MM.1S (cell line): ENCODE results near the gene R3HDM4.

Experiments
- DNase-seq: peaks from one replicate; pipeline ENCODE4 v3.0.0-alpha.2; 2015
- H2AFZ ChIP-seq: fragments of 300-600 bp; sonication (generic); 2 replicates; pipeline ENCODE4 v1.6.0; 2016; ENCODE audit warnings: antibody characterized with exemption, low read length
- H3F3A ChIP-seq: fragments of 300-600 bp; sonication (generic); 2 replicates; pipeline ENCODE4 v1.6.1; 2016; ENCODE audit warnings: mild to moderate bottlenecking, antibody characterized with exemption, low read length, moderate library complexity, mixed read lengths; ENCODE audit not compliant: insufficient read depth
- H3K27ac ChIP-seq: fragments of 300-600 bp; sonication (generic); 2 replicates; pipeline ENCODE4 v1.5.1; 2016; ENCODE audit warnings: mild to moderate bottlenecking, low read length
- H3K27me3 ChIP-seq: fragments of 300-600 bp; sonication (generic); replicated peaks from 2 replicates; pipeline ENCODE4 v1.6.0; 2016; ENCODE audit warnings: low read length; ENCODE audit not compliant: insufficient read depth
- H3K36me3 ChIP-seq: fragments of 300-600 bp; sonication (generic); replicated peaks from 2 replicates; pipeline ENCODE4 v1.6.1; 2016; ENCODE audit warnings: mild to moderate bottlenecking, low read length, mixed read lengths; ENCODE audit not compliant: insufficient read depth
- H3K4me1 ChIP-seq: fragments of 300-600 bp; sonication (generic); 2 replicates; pipeline ENCODE4 v1.6.1; 2016; ENCODE audit warnings: low read length, mixed read lengths
- H3K4me2 ChIP-seq: fragments of 300-600 bp; sonication (generic); 2 replicates; pipeline ENCODE4 v1.6.0; 2016; ENCODE audit warnings: low read depth, low read length
- H3K4me3 ChIP-seq: fragments of 300-600 bp; sonication (generic); 2 replicates; pipeline ENCODE4 v1.5.1; 2016; ENCODE audit warnings: low read length, mixed read lengths
- H3K79me2 ChIP-seq: fragments of 300-600 bp; sonication (generic); 2 replicates; pipeline ENCODE4 v1.6.1; 2016; ENCODE audit warnings: mixed run types, low read length, mixed read lengths
- H3K9ac ChIP-seq: fragments of 300-600 bp; sonication (generic); 2 replicates; pipeline ENCODE4 v1.6.1; 2016; ENCODE audit warnings: low read length, mixed read lengths
- H3K9me2 ChIP-seq: fragments of 300-600 bp; sonication (generic); replicated peaks from 2 replicates; pipeline ENCODE4 v1.6.1; 2016; ENCODE audit warnings: mild to moderate bottlenecking, low read length, mixed read lengths; ENCODE audit not compliant: insufficient read depth
- H3K9me3 ChIP-seq: fragments of 300-600 bp; sonication (generic); replicated peaks from 2 replicates; pipeline ENCODE4 v1.6.1; 2016; ENCODE audit warnings: mild to moderate bottlenecking, low read length, mixed read lengths; ENCODE audit not compliant: insufficient read depth
- H4K20me1 ChIP-seq: fragments of 300-600 bp; sonication (generic); 2 replicates; pipeline ENCODE4 v1.6.1; 2016; ENCODE audit warnings: mild to moderate bottlenecking, low read length, moderate library complexity, mixed read lengths; ENCODE audit not compliant: insufficient read depth
- CTCF ChIP-seq: fragments of 300-600 bp; sonication (generic); IDR thresholded peaks from 2 replicates; pipeline ENCODE4 v1.5.1; 2016; ENCODE audit warnings: antibody characterized with exemption, low read length, mixed read lengths
- EZH2 ChIP-seq: fragments of 300-600 bp; sonication (generic); optimal IDR thresholded peaks from 2 replicates; pipeline ENCODE3; 2017; ENCODE audit warnings: low read depth, mild to moderate bottlenecking, antibody characterized with exemption, low read length, mixed read lengths
- EZH2phosphoT487 ChIP-seq: fragments of 300-600 bp; sonication (generic); IDR thresholded peaks from 2 replicates; pipeline ENCODE4 v1.6.1; 2018; ENCODE audit warnings: antibody characterized with exemption, low read length

Gene R3HDM4

GRCh38 chr19:889662-890295 is 23.2 kb downstream of the R3HDM4 start:
- Histone ChIP-seq H3K4me1 (no peaks in the 10 kb centered on the region), H3K9ac (no peak overlapping the region), H3K36me3 (no peaks in the 10 kb centered on the region), H3K4me2 (no peak overlapping the region), H2AFZ (no peak overlapping the region), H3K79me2 (peaks cover 31% of the 10 kb centered on the region), H3K27ac (no peak overlapping the region), H3K9me2 (no peaks in the 10 kb centered on the region), H3K4me3 (no peak overlapping the region), H3F3A (no peaks in the 10 kb centered on the region), H3K9me3 (no peaks in the 10 kb centered on the region), H4K20me1 (no peaks in the 10 kb centered on the region; the same call in 1 of the 2 replicates), H3K27me3 (no peaks in the 10 kb centered on the region)
- TF ChIP-seq EZH2 (no peak), EZH2phosphoT487 (no peak), CTCF (no peak)
- DNase-seq = no peak

DNA sequence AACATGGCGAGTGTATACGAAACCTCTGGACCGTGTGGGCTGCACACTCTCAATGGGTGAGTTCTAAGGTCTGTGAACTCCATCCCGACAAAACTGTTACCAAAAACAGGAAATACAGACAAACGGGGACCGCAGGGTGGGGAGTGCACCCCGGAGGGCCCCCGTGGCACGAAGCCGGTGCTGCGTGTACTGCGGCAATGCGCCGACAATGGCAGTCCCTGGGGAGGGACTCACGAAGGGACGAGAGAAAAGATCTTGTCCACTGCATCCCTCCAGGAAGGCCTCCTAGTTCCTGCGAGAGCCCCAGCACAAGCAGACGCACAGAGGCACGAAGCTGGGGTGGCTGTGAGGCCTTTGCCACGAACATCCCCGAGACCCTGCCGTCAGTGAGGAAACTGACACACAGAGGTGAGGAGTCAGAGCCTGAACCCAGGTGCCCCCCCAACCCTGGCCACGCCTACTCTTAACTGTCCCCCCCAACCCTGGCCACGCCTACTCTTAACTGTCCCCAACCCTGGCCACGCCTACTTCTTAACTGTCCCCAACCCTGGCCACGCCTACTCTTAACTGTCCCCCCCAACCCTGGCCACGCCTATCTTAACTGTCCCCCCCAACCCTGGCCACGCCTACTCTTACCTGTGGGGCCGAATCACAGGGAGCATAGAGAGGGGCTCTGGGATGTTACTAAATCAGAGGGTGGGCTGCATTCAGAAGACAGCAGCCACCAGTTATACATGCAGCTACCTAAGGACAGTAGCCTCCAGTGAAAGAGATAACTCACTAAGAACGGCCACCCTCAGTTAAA is 24.2 kb downstream of the R3HDM4 start:
- Histone ChIP-seq H3K9ac (no peak overlapping the region), H3F3A (no peaks in the 10 kb centered on the region), H3K9me3 (no peaks in the 10 kb centered on the region), H4K20me1 (no peaks in the 10 kb centered on the region; the same call in 1 of the 2 replicates), H2AFZ (no peak overlapping the region), H3K36me3 (no peaks in the 10 kb centered on the region), H3K27ac (no peak overlapping the region), H3K9me2 (no peaks in the 10 kb centered on the region), H3K27me3 (no peaks in the 10 kb centered on the region), H3K4me3 (no peak overlapping the region), H3K4me1 (no peaks in the 10 kb centered on the region), H3K79me2 (peaks cover 31% of the 10 kb centered on the region), H3K4me2 (no peak overlapping the region)
- DNase-seq = no peak
- TF ChIP-seq EZH2 = no peak
- TF ChIP-seq CTCF = no peak
- no peak for TF ChIP-seq EZH2phosphoT487

GRCh38 chr19:887599-887998 is 25.4 kb downstream of the R3HDM4 start:
- H3K36me3 ChIP-seq = no peaks in the 10 kb centered on the region; the same call in 1 of the 2 replicates

More at GRCh38 chr19:887599-887998, 25.4 kb downstream of the R3HDM4 start:
- no peak overlapping the region for H3K4me3 ChIP-seq
- no peaks in the 10 kb centered on the region for H3K4me1 ChIP-seq
- no peak overlapping the region for H3K9ac ChIP-seq
- DNase-seq = no peak
- H3K9me3 ChIP-seq = no peaks in the 10 kb centered on the region
- no peaks in the 10 kb centered on the region for H3K9me2 ChIP-seq
- no peaks in the 10 kb centered on the region; the same call in 1 of the 2 replicates for H4K20me1 ChIP-seq
- H2AFZ ChIP-seq = no peak overlapping the region
- H3K4me2 ChIP-seq = no peak overlapping the region
- H3K27me3 ChIP-seq = no peaks in the 10 kb centered on the region
- no peak overlapping the region for H3K27ac ChIP-seq
- peaks cover 30% of the 10 kb centered on the region for H3K79me2 ChIP-seq
- H3F3A ChIP-seq = no peaks in the 10 kb centered on the region
- TF ChIP-seq CTCF = no peak
- no peak for TF ChIP-seq EZH2
- TF ChIP-seq EZH2phosphoT487 = no peak
